GM12878 (cell line): ENCODE results near the gene GARNL3. TPM values are rescaled to one million over a fixed set of nuclear protein-coding genes. Genes with fewer than 3 reads are reported as not detected.

Source experiments
- ATAC-seq: fragments of 200-7000 bp; cut with Tn5 transposase; 3 replicates; pipeline ENCODE4 v1.9.1; 2020; ENCODE audit warnings: mild to moderate bottlenecking, moderate library complexity
- BruUV-seq: library from RNA; stranded (reverse); fragments of 400-500 nt; replicated peaks from 2 replicates; lab custom pipeline; 2021; lab: Mats Ljungman, UMichigan
- CTCF ChIA-PET: fragments of 300-600 bp; sonication (Branson Sonifier 250); formaldehyde crosslinking; extraction: SDS; loops from one replicate; lab custom pipeline; 2021; ENCODE audit warnings: inconsistent platforms; lab: Yijun Ruan, JAX
- POLR2A ChIA-PET: fragments of 350-600 bp; formaldehyde crosslinking; extraction: SDS; loops from one replicate; lab custom pipeline; 2021; ENCODE audit warnings: inconsistent platforms; lab: Charles Lee
- RAD21 ChIA-PET: fragments of 300-600 bp; sonication (Branson Sonifier 250); formaldehyde crosslinking; loops from one replicate; lab custom pipeline; 2023; ENCODE audit warnings: antibody characterized with exemption; ENCODE audit not compliant: unreplicated experiment; lab: Charles Lee
- SMC1A ChIA-PET: fragments of 300-600 bp; sonication (Branson Sonifier 250); formaldehyde crosslinking; loops from one replicate; lab custom pipeline; 2023; ENCODE audit not compliant: unreplicated experiment, uncharacterized antibody; lab: Charles Lee
- DNase-seq: peaks from one replicate; pipeline ENCODE4 v3.0.0-alpha.2; 2011; ENCODE audit warnings: low read depth, low spot score
- FAIRE-seq: peaks from 3 replicates; lab custom pipeline; 2011; peaks lifted over from hg19 to GRCh38; lab: Jason Lieb, UNC
- H2AFZ ChIP-seq: 2 replicates; pipeline ENCODE4 v1.6.0; 2011; ENCODE audit warnings: low read depth, low read length, control low read depth; ENCODE audit not compliant: control insufficient read depth
- H3K27ac ChIP-seq: 2 replicates; pipeline ENCODE4 v1.5.1; 2011; ENCODE audit warnings: control low read depth; ENCODE audit not compliant: control insufficient read depth, insufficient read depth
- H3K27me3 ChIP-seq, 2 experiments: replicated peaks in 1 of 2; 2 replicates each; pipeline versions ENCODE4 v1.6.0 to v1.6.1; 2011; ENCODE audit warnings: low read length in 1 of 2; ENCODE audit not compliant: control insufficient read depth in 2 of 2, insufficient read depth in 2 of 2
- H3K36me3 ChIP-seq, 2 experiments: 2 replicates each; pipeline ENCODE4 v1.5.1; 2011; ENCODE audit warnings: low read length in 1 of 2; ENCODE audit not compliant: control insufficient read depth in 2 of 2, insufficient read depth in 2 of 2
- H3K4me1 ChIP-seq: 2 replicates; pipeline ENCODE4 v1.6.1; 2011; ENCODE audit warnings: mild to moderate bottlenecking, low read length, moderate library complexity, mixed read lengths; ENCODE audit not compliant: control insufficient read depth, insufficient read depth
- H3K4me2 ChIP-seq: 2 replicates; pipeline ENCODE4 v1.6.0; 2011; ENCODE audit warnings: control low read depth; ENCODE audit not compliant: control insufficient read depth, insufficient read depth
- H3K4me3 ChIP-seq: fragments of 200-600 bp; sonication (generic); 2 replicates; pipeline ENCODE4 v1.5.1; 2016
- H3K79me2 ChIP-seq: 2 replicates; pipeline ENCODE4 v1.6.0; 2011; ENCODE audit warnings: low read length; ENCODE audit not compliant: control insufficient read depth, insufficient read depth
- H3K9ac ChIP-seq: 2 replicates; pipeline ENCODE4 v1.8.0; 2011; ENCODE audit warnings: low read length, control low read depth, mixed read lengths; ENCODE audit not compliant: control insufficient read depth, insufficient read depth
- H3K9me3 ChIP-seq: replicated peaks from 3 replicates; pipeline ENCODE4 v1.5.1; 2011; ENCODE audit warnings: mild to moderate bottlenecking, low read length; ENCODE audit not compliant: control insufficient read depth, insufficient read depth
- H4K20me1 ChIP-seq: 2 replicates; pipeline ENCODE4 v1.6.0; 2011; ENCODE audit not compliant: control insufficient read depth, insufficient read depth
- CREM ChIP-seq: IDR thresholded peaks from 2 replicates; pipeline ENCODE4 v1.6.1; 2014; ENCODE audit warnings: antibody characterized with exemption, low read depth
- EZH2 ChIP-seq: IDR thresholded peaks from 2 replicates; pipeline ENCODE4 v1.6.1; 2012; ENCODE audit warnings: low read depth, mild to moderate bottlenecking, control low read depth, inconsistent platforms, low read length, borderline replicate concordance; ENCODE audit not compliant: control insufficient read depth
- FOXK2 ChIP-seq: fragments of 450-650 bp; IDR thresholded peaks from 2 replicates; pipeline ENCODE4 v1.6.1; 2017; ENCODE audit warnings: mild to moderate bottlenecking, moderate library complexity
- KLF5 ChIP-seq: fragments of 450-650 bp; IDR thresholded peaks from 2 replicates; pipeline ENCODE4 v1.6.1; 2014; ENCODE audit warnings: mild to moderate bottlenecking; ENCODE audit not compliant: partially characterized antibody
- NFXL1 ChIP-seq: fragments of 450-650 bp; IDR thresholded peaks from 2 replicates; pipeline ENCODE4 v1.6.1; 2017; ENCODE audit warnings: antibody characterized with exemption, mild to moderate bottlenecking, borderline replicate concordance
- NFYB ChIP-seq: IDR thresholded peaks from 2 replicates; pipeline ENCODE4 v1.6.1; 2011; ENCODE audit warnings: low read depth, mild to moderate bottlenecking, low read length, improper control_type of control experiment, moderate library complexity; ENCODE audit not compliant: insufficient read depth
- RAD21 ChIP-seq: IDR thresholded peaks from 2 replicates; pipeline ENCODE4 v1.6.1; 2011; ENCODE audit warnings: mild to moderate bottlenecking, low read depth, low read length, moderate library complexity; ENCODE audit not compliant: insufficient read depth
- SRF ChIP-seq, 2 experiments: IDR thresholded peaks; 2 replicates each; pipeline ENCODE4 v1.6.1; 2011; ENCODE audit warnings: low read depth in 2 of 2, low read length in 2 of 2, mild to moderate bottlenecking in 1 of 2, moderate library complexity in 1 of 2
- WGBS: methylation state at CpG from one replicate; pipeline ENCODE4 v1.1.6; 2016; ENCODE audit warnings: low lambda C conversion rate; ENCODE audit not compliant: insufficient replicate concordance, insufficient coverage; ENCODE audit errors: missing lambda C conversion rate; 5-methylcytosine and 5-hydroxymethylcytosine counted together
- in situ Hi-C: fragments of 300-500 bp; cut with MboI; formaldehyde crosslinking; loops from 9 replicates; pipeline ENCODE4 v1.14.3; 2018; ENCODE audit warnings: mixed read lengths
- intact Hi-C: fragments of 100-400 bp; cut with micrococcal nuclease; formaldehyde crosslinking; loops from one replicate; pipeline ENCODE4 v1.14.2; 2022; ENCODE audit not compliant: unreplicated experiment
- polyA plus RNA-seq, 11 experiments: library from polyadenylated mRNA; depleted of rRNA in 4 of 11; unstranded in 6 of 11; stranded (reverse) in 5 of 11; fragments of >200 nt; fragmentation: Nextera tagmentation in 4 of 11; fragmentation: Illumina TruSeq in 1 of 11; extraction: Ambion mirVana in 4 of 11; extraction: Trizol in 1 of 11; gene quantifications; 1 replicate in 1 of 11; 2 replicates in 10 of 11; pipeline versions ENCODE4 v1.2.1 to v1.2.3, GENCODE V29; 2011 to 2016; ENCODE audit warnings: inconsistent platforms in 2 of 11, missing spikeins in 2 of 11, low read depth in 1 of 11
- total RNA-seq, 4 experiments: library from RNA; depleted of rRNA in 3 of 4; stranded (reverse); fragments of >200 nt in 3 of 4; fragmentation: Illumina TruSeq in 1 of 4; extraction: Trizol in 1 of 4; gene quantifications; 2 replicates each; pipeline versions ENCODE4 v1.2.1 to v1.2.3, GENCODE V29; 2013 to 2021
- TF ChIP-seq, protein P1 (sequence below): fragments of 450-650 bp; IDR thresholded peaks from 2 replicates; pipeline ENCODE4 v1.6.1; 2017; ENCODE audit warnings: mild to moderate bottlenecking
- TF ChIP-seq, protein P2 (sequence below): fragments of 450-650 bp; IDR thresholded peaks from 2 replicates; pipeline ENCODE4 v1.6.1; 2017; ENCODE audit warnings: mild to moderate bottlenecking, moderate library complexity
- TF ChIP-seq, protein P3 (sequence below): IDR thresholded peaks from 2 replicates; pipeline ENCODE4 v1.6.1; 2011; ENCODE audit warnings: borderline replicate concordance, low read depth, mild to moderate bottlenecking, moderate library complexity, mixed read lengths, low read length; ENCODE audit not compliant: insufficient read depth; ENCODE audit errors: extremely low read length

The GARNL3 gene
- total and polyA plus RNA-seq, 10 of the 15 experiments (the other 5 are each of a cell fraction or from before 2014, with no cell fraction given): 0.89 to 13.2 (median 6.3) TPM

DNA sequence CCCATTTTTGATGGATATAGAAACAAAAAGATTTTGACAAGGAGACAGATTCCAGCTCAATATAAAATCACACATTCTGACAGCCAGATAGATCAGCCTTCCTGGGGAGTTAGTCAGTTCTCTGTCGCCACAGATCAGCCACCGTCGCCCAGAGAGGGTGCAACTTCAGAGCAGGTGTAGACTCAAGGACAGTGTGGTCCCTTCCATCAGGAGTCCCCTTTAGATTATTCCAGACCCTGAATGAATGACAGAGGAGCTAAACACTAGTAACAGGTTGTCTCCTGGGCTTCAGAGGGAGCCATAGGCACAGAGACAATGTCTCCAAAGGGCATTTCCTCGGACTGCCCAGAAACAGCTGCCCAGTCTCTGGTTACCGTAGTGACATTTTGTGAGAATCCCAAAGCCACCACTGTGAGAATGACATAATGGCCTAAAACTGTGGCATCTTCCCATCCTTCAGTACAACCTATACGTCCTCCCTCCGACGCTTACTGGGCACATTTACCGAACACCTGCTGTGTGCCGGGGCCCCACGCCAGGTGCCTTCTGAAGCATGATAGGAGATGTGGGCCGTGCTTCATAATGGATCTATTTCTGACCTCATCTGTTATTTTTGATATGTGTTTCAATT, 85.0 kb downstream of the GARNL3 start:
- ChIA-PET SMC1A (interaction anchor here (0.7 kb wide), 1 partner anchor 17 kb away, joined by 3 read pairs; no protein-coding TSS in a partner anchor), CTCF (interaction anchor here (1.1 to 1.3 kb wide), 2 partner anchors 39 to 135 kb away, joined by 3 read pairs; no protein-coding TSS in a partner anchor), POLR2A (no interaction called here), RAD21 (no interaction called here)
- no peak for TF ChIP-seq RAD21
- TF ChIP-seq FOXK2: no peak
- no peak for TF ChIP-seq CREM
- TF ChIP-seq NFYB: no peak
- TF ChIP-seq NFXL1: no peak
- TF ChIP-seq SRF (IDR thresholded peaks at IDR 0.05; ENCODE audit: low read depth in 2 of 2, low read length in 2 of 2): no peak
- TF ChIP-seq EZH2: no peak
- no peak for TF ChIP-seq KLF5
- TF ChIP-seq, protein P1, sequence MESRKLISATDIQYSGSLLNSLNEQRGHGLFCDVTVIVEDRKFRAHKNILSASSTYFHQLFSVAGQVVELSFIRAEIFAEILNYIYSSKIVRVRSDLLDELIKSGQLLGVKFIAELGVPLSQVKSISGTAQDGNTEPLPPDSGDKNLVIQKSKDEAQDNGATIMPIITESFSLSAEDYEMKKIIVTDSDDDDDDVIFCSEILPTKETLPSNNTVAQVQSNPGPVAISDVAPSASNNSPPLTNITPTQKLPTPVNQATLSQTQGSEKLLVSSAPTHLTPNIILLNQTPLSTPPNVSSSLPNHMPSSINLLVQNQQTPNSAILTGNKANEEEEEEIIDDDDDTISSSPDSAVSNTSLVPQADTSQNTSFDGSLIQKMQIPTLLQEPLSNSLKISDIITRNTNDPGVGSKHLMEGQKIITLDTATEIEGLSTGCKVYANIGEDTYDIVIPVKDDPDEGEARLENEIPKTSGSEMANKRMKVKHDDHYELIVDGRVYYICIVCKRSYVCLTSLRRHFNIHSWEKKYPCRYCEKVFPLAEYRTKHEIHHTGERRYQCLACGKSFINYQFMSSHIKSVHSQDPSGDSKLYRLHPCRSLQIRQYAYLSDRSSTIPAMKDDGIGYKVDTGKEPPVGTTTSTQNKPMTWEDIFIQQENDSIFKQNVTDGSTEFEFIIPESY: no peak
- TF ChIP-seq, protein P2, sequence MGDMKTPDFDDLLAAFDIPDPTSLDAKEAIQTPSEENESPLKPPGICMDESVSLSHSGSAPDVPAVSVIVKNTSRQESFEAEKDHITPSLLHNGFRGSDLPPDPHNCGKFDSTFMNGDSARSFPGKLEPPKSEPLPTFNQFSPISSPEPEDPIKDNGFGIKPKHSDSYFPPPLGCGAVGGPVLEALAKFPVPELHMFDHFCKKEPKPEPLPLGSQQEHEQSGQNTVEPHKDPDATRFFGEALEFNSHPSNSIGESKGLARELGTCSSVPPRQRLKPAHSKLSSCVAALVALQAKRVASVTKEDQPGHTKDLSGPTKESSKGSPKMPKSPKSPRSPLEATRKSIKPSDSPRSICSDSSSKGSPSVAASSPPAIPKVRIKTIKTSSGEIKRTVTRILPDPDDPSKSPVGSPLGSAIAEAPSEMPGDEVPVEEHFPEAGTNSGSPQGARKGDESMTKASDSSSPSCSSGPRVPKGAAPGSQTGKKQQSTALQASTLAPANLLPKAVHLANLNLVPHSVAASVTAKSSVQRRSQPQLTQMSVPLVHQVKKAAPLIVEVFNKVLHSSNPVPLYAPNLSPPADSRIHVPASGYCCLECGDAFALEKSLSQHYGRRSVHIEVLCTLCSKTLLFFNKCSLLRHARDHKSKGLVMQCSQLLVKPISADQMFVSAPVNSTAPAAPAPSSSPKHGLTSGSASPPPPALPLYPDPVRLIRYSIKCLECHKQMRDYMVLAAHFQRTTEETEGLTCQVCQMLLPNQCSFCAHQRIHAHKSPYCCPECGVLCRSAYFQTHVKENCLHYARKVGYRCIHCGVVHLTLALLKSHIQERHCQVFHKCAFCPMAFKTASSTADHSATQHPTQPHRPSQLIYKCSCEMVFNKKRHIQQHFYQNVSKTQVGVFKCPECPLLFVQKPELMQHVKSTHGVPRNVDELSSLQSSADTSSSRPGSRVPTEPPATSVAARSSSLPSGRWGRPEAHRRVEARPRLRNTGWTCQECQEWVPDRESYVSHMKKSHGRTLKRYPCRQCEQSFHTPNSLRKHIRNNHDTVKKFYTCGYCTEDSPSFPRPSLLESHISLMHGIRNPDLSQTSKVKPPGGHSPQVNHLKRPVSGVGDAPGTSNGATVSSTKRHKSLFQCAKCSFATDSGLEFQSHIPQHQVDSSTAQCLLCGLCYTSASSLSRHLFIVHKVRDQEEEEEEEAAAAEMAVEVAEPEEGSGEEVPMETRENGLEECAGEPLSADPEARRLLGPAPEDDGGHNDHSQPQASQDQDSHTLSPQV: no peak
- TF ChIP-seq, protein P3, sequence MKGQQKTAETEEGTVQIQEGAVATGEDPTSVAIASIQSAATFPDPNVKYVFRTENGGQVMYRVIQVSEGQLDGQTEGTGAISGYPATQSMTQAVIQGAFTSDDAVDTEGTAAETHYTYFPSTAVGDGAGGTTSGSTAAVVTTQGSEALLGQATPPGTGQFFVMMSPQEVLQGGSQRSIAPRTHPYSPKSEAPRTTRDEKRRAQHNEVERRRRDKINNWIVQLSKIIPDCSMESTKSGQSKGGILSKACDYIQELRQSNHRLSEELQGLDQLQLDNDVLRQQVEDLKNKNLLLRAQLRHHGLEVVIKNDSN: no peak
- in situ Hi-C loops: no loop called here
- Histone ChIP-seq H3K27ac (no peak overlapping the region), H3K9ac (no peak overlapping the region), H3K9me3 (no peaks in the 10 kb centered on the region), H3K79me2 (no peaks in the 10 kb centered on the region), H3K4me2 (no peak overlapping the region), H3K27me3 (no peaks in the 10 kb centered on the region), H4K20me1 (no peaks in the 10 kb centered on the region), H3K4me3 (no peak overlapping the region), H3K4me1 (no peaks in the 10 kb centered on the region), H2AFZ (no peak overlapping the region), H3K36me3 (no peaks in the 10 kb centered on the region; a peak in 1 of 4 replicates)
- no TSS peak for BruUV-seq
- ATAC-seq: no peak
- intact Hi-C loops: loop anchor here (5.0 kb wide), 1 partner anchor 137 kb away; no protein-coding TSS in a partner anchor
- WGBS: 98% methylated on average over 12 of the region's 12 CpGs
- no peak for DNase-seq
- FAIRE-seq: no peak
